Keratinocyte (primary cell): ENCODE results near the gene ADD2. TPM values are rescaled to one million over a fixed set of nuclear protein-coding genes. Genes with fewer than 3 reads are reported as not detected.

Experiments
- DNase-seq: peaks from one replicate; pipeline ENCODE4 v3.0.0-alpha.2; 2011; ENCODE audit warnings: low read depth, missing footprints, low spot score
- FAIRE-seq: peaks from 2 replicates; lab custom pipeline; 2011; peaks lifted over from hg19 to GRCh38; lab: Jason Lieb, UNC
- H2AFZ ChIP-seq: 2 replicates; pipeline ENCODE4 v1.6.0; 2012; ENCODE audit warnings: low read length, control low read depth, inconsistent platforms; ENCODE audit not compliant: control insufficient read depth
- H3K27ac ChIP-seq: 2 replicates; pipeline ENCODE4 v1.5.1; 2011; ENCODE audit warnings: low read length; ENCODE audit not compliant: control insufficient read depth, insufficient read depth
- H3K27me3 ChIP-seq: 3 replicates; pipeline ENCODE4 v1.6.0; 2011; ENCODE audit warnings: low read length; ENCODE audit not compliant: control insufficient read depth, insufficient read depth; ENCODE audit errors: extremely low read depth
- H3K36me3 ChIP-seq, 2 experiments: 2 replicates in 1 of 2; 3 replicates in 1 of 2; pipeline ENCODE4 v1.5.1; 2011; ENCODE audit warnings: low read length in 2 of 2, mild to moderate bottlenecking in 1 of 2; ENCODE audit not compliant: control insufficient read depth in 2 of 2, insufficient read depth in 2 of 2; ENCODE audit errors: extremely low read depth in 1 of 2
- H3K4me1 ChIP-seq: 3 replicates; pipeline ENCODE4 v1.5.1; 2011; ENCODE audit warnings: low read length; ENCODE audit not compliant: control insufficient read depth, insufficient read depth; ENCODE audit errors: extremely low read depth
- H3K4me2 ChIP-seq: 3 replicates; pipeline ENCODE4 v1.6.0; 2011; ENCODE audit warnings: low read depth, low read length; ENCODE audit not compliant: control insufficient read depth, insufficient read depth; ENCODE audit errors: extremely low read depth
- H3K4me3 ChIP-seq, 3 experiments: fragments of 200-600 bp in 1 of 3; sonication (generic) in 1 of 3; 2 replicates in 2 of 3; 3 replicates in 1 of 3; pipeline ENCODE4 v1.5.1; 2011 to 2016; ENCODE audit warnings: low read length in 3 of 3, mild to moderate bottlenecking in 3 of 3, control low read depth in 2 of 3, inconsistent platforms in 1 of 3, low read depth in 1 of 3, mixed read lengths in 1 of 3, mixed run types in 1 of 3, moderate library complexity in 1 of 3; ENCODE audit not compliant: control insufficient read depth in 2 of 3, insufficient read depth in 2 of 3; ENCODE audit errors: extremely low read depth in 1 of 3
- H3K79me2 ChIP-seq: 2 replicates; pipeline ENCODE4 v1.6.0; 2012; ENCODE audit warnings: low read length; ENCODE audit not compliant: control insufficient read depth, insufficient read depth
- H3K9ac ChIP-seq: 3 replicates; pipeline ENCODE4 v1.6.0; 2011; ENCODE audit warnings: low read length; ENCODE audit not compliant: control insufficient read depth, insufficient read depth; ENCODE audit errors: extremely low read depth
- H3K9me1 ChIP-seq: 3 replicates; pipeline ENCODE4 v1.6.0; 2011; ENCODE audit warnings: low read length; ENCODE audit not compliant: control insufficient read depth, insufficient read depth; ENCODE audit errors: extremely low read depth
- H3K9me3 ChIP-seq: 2 replicates; pipeline ENCODE4 v1.5.1; 2012; ENCODE audit warnings: low read depth, low read length; ENCODE audit not compliant: control insufficient read depth
- H4K20me1 ChIP-seq: 3 replicates; pipeline ENCODE4 v1.6.0; 2011; ENCODE audit warnings: low read length; ENCODE audit not compliant: control insufficient read depth, insufficient read depth; ENCODE audit errors: extremely low read depth
- CTCF ChIP-seq, 3 experiments: IDR thresholded peaks in 1 of 3; conservative IDR thresholded peaks in 1 of 3; optimal IDR thresholded peaks in 1 of 3; 2 replicates in 2 of 3; 3 replicates in 1 of 3; pipeline versions ENCODE3 to v1.5.1; 2011; ENCODE audit warnings: low read length in 3 of 3, mild to moderate bottlenecking in 3 of 3, moderate library complexity in 2 of 3, control low read depth in 1 of 3, inconsistent platforms in 1 of 3; ENCODE audit not compliant: insufficient read depth in 2 of 3; ENCODE audit errors: extremely low read depth in 1 of 3
- EZH2 ChIP-seq: IDR thresholded peaks from one replicate; pipeline ENCODE4 v1.6.1; 2012; ENCODE audit warnings: inconsistent platforms, mild to moderate bottlenecking, low read length, moderate library complexity
- dilution Hi-C: fragments of 300-500 bp; cut with MboI; formaldehyde crosslinking; loops from one replicate; pipeline ENCODE4 v1.7.0; 2020; ENCODE audit warnings: low sequenced_read_pairs; ENCODE audit not compliant: extremely low pct_ligation_motif_present
- polyA plus RNA-seq, 5 experiments: library from polyadenylated mRNA; depleted of rRNA in 3 of 5; stranded (reverse) in 3 of 5; stranded (forward) in 1 of 5; unstranded in 1 of 5; fragments of >200 nt; gene quantifications; 1 replicate in 1 of 5; 2 replicates in 3 of 5; 3 replicates in 1 of 5; pipeline versions ENCODE4 v1.2.1 to v1.2.3, GENCODE V29; 2011 to 2012; ENCODE audit warnings: missing spikeins in 2 of 5, low read depth in 1 of 5, low replicate concordance in 1 of 5

Gene ADD2
- polyA plus RNA-seq, 1 donor (not counting 4 experiments of a cell fraction or from before 2014, with no cell fraction given) = 0.05 TPM

GRCh38 chr2:70709275-70710037, 58.5 kb downstream of the ADD2 start:
- Histone ChIP-seq H3K9ac (no peak overlapping the region), H3K27me3 (no peaks in the 10 kb centered on the region), H3K4me3 (no peak overlapping the region), H3K4me2 (no peak overlapping the region), H3K4me1 (no peaks in the 10 kb centered on the region), H3K36me3 (no peaks in the 10 kb centered on the region), H3K27ac (no peak overlapping the region), H3K9me1 (no peaks in the 10 kb centered on the region), H4K20me1 (no peaks in the 10 kb centered on the region), H3K79me2 (no peaks in the 10 kb centered on the region), H3K9me3 (no peaks in the 10 kb centered on the region), H2AFZ (no peak overlapping the region)
- dilution Hi-C loops = no loop called here
- no peak for DNase-seq
- TF ChIP-seq CTCF (optimal IDR thresholded peaks at IDR 0.05 in 1 of 3, IDR thresholded peaks at IDR 0.05 in 1 of 3, conservative IDR thresholded peaks at IDR 0.05 in 1 of 3; ENCODE audit: extremely low read depth in 1 of 3, insufficient read depth in 2 of 3, low read length in 3 of 3) (no peak), EZH2 (no peak)
- FAIRE-seq = no peak

- no peaks in the 10 kb centered on the region for H3K4me1 ChIP-seq
Measured at GRCh38 chr2:70708376-70709199, 59.4 kb downstream of the ADD2 start.

More at GRCh38 chr2:70708376-70709199, 59.4 kb downstream of the ADD2 start:
- Histone ChIP-seq H3K9ac (no peak overlapping the region), H2AFZ (no peak overlapping the region), H3K79me2 (no peaks in the 10 kb centered on the region), H3K36me3 (no peaks in the 10 kb centered on the region), H3K9me3 (no peaks in the 10 kb centered on the region), H3K27me3 (peaks cover 3% of the 10 kb centered on the region), H3K27ac (no peak overlapping the region), H3K9me1 (no peaks in the 10 kb centered on the region), H3K4me2 (no peak overlapping the region), H3K4me3 (no peak overlapping the region), H4K20me1 (no peaks in the 10 kb centered on the region)
- FAIRE-seq (no peak), DNase-seq (no peak)
- no peak for TF ChIP-seq CTCF (optimal IDR thresholded peaks at IDR 0.05 in 1 of 3, IDR thresholded peaks at IDR 0.05 in 1 of 3, conservative IDR thresholded peaks at IDR 0.05 in 1 of 3; ENCODE audit: extremely low read depth in 1 of 3, insufficient read depth in 2 of 3, low read length in 3 of 3)
- no peak for TF ChIP-seq EZH2
- dilution Hi-C loops = no loop called here
